ENCODE results near the gene ADAM8.

DNA sequence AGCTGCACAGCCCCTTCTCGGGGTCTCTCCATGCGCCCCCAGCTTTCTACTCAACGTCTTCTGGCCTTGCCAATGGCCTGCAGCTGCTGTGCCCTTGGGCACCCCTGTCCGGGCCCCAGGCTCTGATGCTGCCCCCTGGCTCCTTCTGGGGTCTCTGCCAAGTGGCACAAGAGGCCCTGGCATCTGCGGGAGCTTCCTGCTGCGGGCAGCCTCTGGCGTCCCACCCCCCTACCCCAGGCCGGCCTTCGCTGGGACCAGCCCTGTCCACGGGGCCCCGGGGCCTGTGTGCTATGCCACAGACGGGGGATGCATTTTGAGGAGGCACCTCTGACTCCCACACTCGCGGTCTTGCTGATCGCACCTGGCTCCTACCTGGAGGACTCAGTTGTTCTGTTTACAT, 36.7 kb downstream of the ADAM8 start:
- TF ChIP-seq, protein P1, sequence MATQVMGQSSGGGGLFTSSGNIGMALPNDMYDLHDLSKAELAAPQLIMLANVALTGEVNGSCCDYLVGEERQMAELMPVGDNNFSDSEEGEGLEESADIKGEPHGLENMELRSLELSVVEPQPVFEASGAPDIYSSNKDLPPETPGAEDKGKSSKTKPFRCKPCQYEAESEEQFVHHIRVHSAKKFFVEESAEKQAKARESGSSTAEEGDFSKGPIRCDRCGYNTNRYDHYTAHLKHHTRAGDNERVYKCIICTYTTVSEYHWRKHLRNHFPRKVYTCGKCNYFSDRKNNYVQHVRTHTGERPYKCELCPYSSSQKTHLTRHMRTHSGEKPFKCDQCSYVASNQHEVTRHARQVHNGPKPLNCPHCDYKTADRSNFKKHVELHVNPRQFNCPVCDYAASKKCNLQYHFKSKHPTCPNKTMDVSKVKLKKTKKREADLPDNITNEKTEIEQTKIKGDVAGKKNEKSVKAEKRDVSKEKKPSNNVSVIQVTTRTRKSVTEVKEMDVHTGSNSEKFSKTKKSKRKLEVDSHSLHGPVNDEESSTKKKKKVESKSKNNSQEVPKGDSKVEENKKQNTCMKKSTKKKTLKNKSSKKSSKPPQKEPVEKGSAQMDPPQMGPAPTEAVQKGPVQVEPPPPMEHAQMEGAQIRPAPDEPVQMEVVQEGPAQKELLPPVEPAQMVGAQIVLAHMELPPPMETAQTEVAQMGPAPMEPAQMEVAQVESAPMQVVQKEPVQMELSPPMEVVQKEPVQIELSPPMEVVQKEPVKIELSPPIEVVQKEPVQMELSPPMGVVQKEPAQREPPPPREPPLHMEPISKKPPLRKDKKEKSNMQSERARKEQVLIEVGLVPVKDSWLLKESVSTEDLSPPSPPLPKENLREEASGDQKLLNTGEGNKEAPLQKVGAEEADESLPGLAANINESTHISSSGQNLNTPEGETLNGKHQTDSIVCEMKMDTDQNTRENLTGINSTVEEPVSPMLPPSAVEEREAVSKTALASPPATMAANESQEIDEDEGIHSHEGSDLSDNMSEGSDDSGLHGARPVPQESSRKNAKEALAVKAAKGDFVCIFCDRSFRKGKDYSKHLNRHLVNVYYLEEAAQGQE (IDR thresholded peaks at IDR 0.05; ENCODE audit: insufficient read depth in 1 of 2, low read depth in 2 of 2, low read length in 1 of 2), result no peak
- TF ChIP-seq, protein P2, sequence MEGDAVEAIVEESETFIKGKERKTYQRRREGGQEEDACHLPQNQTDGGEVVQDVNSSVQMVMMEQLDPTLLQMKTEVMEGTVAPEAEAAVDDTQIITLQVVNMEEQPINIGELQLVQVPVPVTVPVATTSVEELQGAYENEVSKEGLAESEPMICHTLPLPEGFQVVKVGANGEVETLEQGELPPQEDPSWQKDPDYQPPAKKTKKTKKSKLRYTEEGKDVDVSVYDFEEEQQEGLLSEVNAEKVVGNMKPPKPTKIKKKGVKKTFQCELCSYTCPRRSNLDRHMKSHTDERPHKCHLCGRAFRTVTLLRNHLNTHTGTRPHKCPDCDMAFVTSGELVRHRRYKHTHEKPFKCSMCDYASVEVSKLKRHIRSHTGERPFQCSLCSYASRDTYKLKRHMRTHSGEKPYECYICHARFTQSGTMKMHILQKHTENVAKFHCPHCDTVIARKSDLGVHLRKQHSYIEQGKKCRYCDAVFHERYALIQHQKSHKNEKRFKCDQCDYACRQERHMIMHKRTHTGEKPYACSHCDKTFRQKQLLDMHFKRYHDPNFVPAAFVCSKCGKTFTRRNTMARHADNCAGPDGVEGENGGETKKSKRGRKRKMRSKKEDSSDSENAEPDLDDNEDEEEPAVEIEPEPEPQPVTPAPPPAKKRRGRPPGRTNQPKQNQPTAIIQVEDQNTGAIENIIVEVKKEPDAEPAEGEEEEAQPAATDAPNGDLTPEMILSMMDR (IDR thresholded peaks at IDR 0.05), result no peak
- no peak for TF ChIP-seq SIN3A (IDR thresholded peaks at IDR 0.05; ENCODE audit: borderline replicate concordance, insufficient read depth, low read depth, low read length)
